Mesendoderm (in vitro differentiated cells): ENCODE results near the gene SOCS6.

Source experiments
- DNase-seq: peaks from one replicate; pipeline ENCODE4 v3.0.0; 2013
- H2AK5ac ChIP-seq: 2 replicates; pipeline ENCODE4 v1.6.1; 2013; ENCODE audit warnings: low read length, inconsistent platforms
- H2BK120ac ChIP-seq: 2 replicates; pipeline ENCODE4 v1.6.1; 2013; ENCODE audit warnings: low read depth, mild to moderate bottlenecking, low read length, moderate library complexity, mixed read lengths
- H2BK15ac ChIP-seq: replicated peaks from 2 replicates; pipeline ENCODE4 v1.6.1; 2013; ENCODE audit warnings: low read depth, mild to moderate bottlenecking, moderate library complexity
- H2BK5ac ChIP-seq: 2 replicates; pipeline ENCODE4 v1.6.1; 2013; ENCODE audit warnings: low read length, inconsistent platforms
- H3K18ac ChIP-seq: 2 replicates; pipeline ENCODE4 v1.6.1; 2013; ENCODE audit warnings: mild to moderate bottlenecking, low read length, mixed read lengths
- H3K23ac ChIP-seq: one replicate; pipeline ENCODE4 v1.6.1; 2013; ENCODE audit warnings: low read length
- H3K27ac ChIP-seq: 2 replicates; pipeline ENCODE4 v1.5.1; 2013; ENCODE audit warnings: low read depth, mild to moderate bottlenecking, inconsistent platforms, low read length, moderate library complexity
- H3K27me3 ChIP-seq: 2 replicates; pipeline ENCODE4 v1.6.1; 2013; ENCODE audit warnings: low read length, control low read depth, mild to moderate bottlenecking, inconsistent platforms; ENCODE audit not compliant: insufficient read depth, poor library complexity
- H3K36me3 ChIP-seq: 2 replicates; pipeline ENCODE4 v1.6.1; 2013; ENCODE audit warnings: low read length, inconsistent platforms; ENCODE audit not compliant: control insufficient read depth, insufficient read depth
- H3K4ac ChIP-seq: one replicate; pipeline ENCODE4 v1.6.1; 2013; ENCODE audit warnings: low read depth, mild to moderate bottlenecking, low read length, moderate library complexity
- H3K4me1 ChIP-seq: 2 replicates; pipeline ENCODE4 v1.6.1; 2013; ENCODE audit warnings: low read depth, low read length, inconsistent platforms; ENCODE audit not compliant: control insufficient read depth
- H3K4me2 ChIP-seq: 2 replicates; pipeline ENCODE4 v1.6.1; 2013; ENCODE audit warnings: low read length
- H3K4me3 ChIP-seq: 2 replicates; pipeline ENCODE4 v1.5.1; 2013; ENCODE audit warnings: mild to moderate bottlenecking, low read length
- H3K56ac ChIP-seq: one replicate; pipeline ENCODE4 v1.6.1; 2013; ENCODE audit warnings: low read length
- H3K79me1 ChIP-seq: 2 replicates; pipeline ENCODE4 v1.6.1; 2013; ENCODE audit warnings: low read length, inconsistent platforms
- H3K79me2 ChIP-seq: 2 replicates; pipeline ENCODE4 v1.6.1; 2013; ENCODE audit warnings: mild to moderate bottlenecking, low read length; ENCODE audit not compliant: control insufficient read depth, insufficient read depth
- H3K9ac ChIP-seq: 2 replicates; pipeline ENCODE4 v1.6.1; 2013; ENCODE audit warnings: low read length, inconsistent platforms
- H4K5ac ChIP-seq: one replicate; pipeline ENCODE4 v1.6.1; 2013; ENCODE audit warnings: low read length
- H4K8ac ChIP-seq: one replicate; pipeline ENCODE4 v1.6.1; 2013; ENCODE audit warnings: low read depth, mild to moderate bottlenecking, control low read depth, low read length, moderate library complexity
- WGBS: extraction: QIAGEN DNeasy Blood & Tissue Kit; methylation state at CpG from one replicate; pipeline ENCODE4 v1.1.7; 2013; ENCODE audit warnings: low lambda C conversion rate, missing lambda C conversion rate; ENCODE audit not compliant: insufficient coverage; ENCODE audit errors: extremely low coverage; 5-methylcytosine and 5-hydroxymethylcytosine counted together

Gene SOCS6

GRCh38 chr18:70250781-70251180 is 38.1 kb upstream of the SOCS6 start:
- Histone ChIP-seq H3K4me1 (no peaks in the 10 kb centered on the region), H3K79me2 (no peaks in the 10 kb centered on the region), H2BK120ac (no peak overlapping the region), H3K23ac (no peak overlapping the region), H3K18ac (no peak overlapping the region), H2BK5ac (no peak overlapping the region), H3K4me2 (no peak overlapping the region), H3K27me3 (no peaks in the 10 kb centered on the region), H3K4me3 (no peak overlapping the region), H2AK5ac (no peak overlapping the region), H4K8ac (no peak overlapping the region), H4K5ac (no peak overlapping the region), H3K4ac (no peak overlapping the region), H3K9ac (no peak overlapping the region), H3K79me1 (no peaks in the 10 kb centered on the region), H3K36me3 (no peaks in the 10 kb centered on the region), H2BK15ac (no peak overlapping the region), H3K56ac (no peak overlapping the region), H3K27ac (no peak overlapping the region)
- DNase-seq: no peak
- WGBS: no CpG with 5 or more reads among the region's 12 CpGs

- no peak overlapping the region for H3K56ac ChIP-seq
- no peak overlapping the region for H2BK120ac ChIP-seq
- no peaks in the 10 kb centered on the region for H3K4me1 ChIP-seq
- no peak overlapping the region for H3K23ac ChIP-seq
- H3K4me3 ChIP-seq: no peak overlapping the region
- no peaks in the 10 kb centered on the region for H3K36me3 ChIP-seq
- no peak overlapping the region for H3K9ac ChIP-seq
- H3K79me2 ChIP-seq: no peaks in the 10 kb centered on the region
- no peak overlapping the region for H3K4me2 ChIP-seq
- no peak overlapping the region for H2BK5ac ChIP-seq
- H3K27ac ChIP-seq: no peak overlapping the region
- H3K18ac ChIP-seq: no peak overlapping the region
- H2BK15ac ChIP-seq: no peak overlapping the region
- DNase-seq: no peak
- H3K4ac ChIP-seq: no peak overlapping the region
- no CpG with 5 or more reads among the region's 5 CpGs for WGBS
- no peaks in the 10 kb centered on the region for H3K79me1 ChIP-seq
- no peak overlapping the region for H4K5ac ChIP-seq
- H3K27me3 ChIP-seq: no peaks in the 10 kb centered on the region
- no peak overlapping the region for H4K8ac ChIP-seq
- H2AK5ac ChIP-seq: no peak overlapping the region
Measured at GRCh38 chr18:70256184-70256583, 32.7 kb upstream of the SOCS6 start.

GRCh38 chr18:70256994-70257393 is 31.9 kb upstream of the SOCS6 start:
- no peak overlapping the region for H3K18ac ChIP-seq
- no peak overlapping the region for H4K8ac ChIP-seq
- no peak overlapping the region for H3K23ac ChIP-seq
- WGBS: no CpG with 5 or more reads among the region's 4 CpGs
- H3K4ac ChIP-seq: no peak overlapping the region
- H3K27ac ChIP-seq: no peak overlapping the region
- no peak overlapping the region for H3K9ac ChIP-seq
- no peak overlapping the region for H2BK15ac ChIP-seq
- no peak overlapping the region for H2BK120ac ChIP-seq
- H3K79me1 ChIP-seq: no peaks in the 10 kb centered on the region
- no peak overlapping the region for H2AK5ac ChIP-seq
- no peaks in the 10 kb centered on the region for H3K4me1 ChIP-seq
- no peaks in the 10 kb centered on the region for H3K36me3 ChIP-seq
- no peak overlapping the region for H3K4me3 ChIP-seq
- no peak overlapping the region for H2BK5ac ChIP-seq
- H3K79me2 ChIP-seq: no peaks in the 10 kb centered on the region
- H3K56ac ChIP-seq: no peak overlapping the region
- no peaks in the 10 kb centered on the region for H3K27me3 ChIP-seq
- no peak overlapping the region for H4K5ac ChIP-seq
- no peak overlapping the region for H3K4me2 ChIP-seq
- DNase-seq: no peak

GRCh38 chr18:70258243-70258642 is 30.6 kb upstream of the SOCS6 start:
- no peaks in the 10 kb centered on the region for H3K79me2 ChIP-seq
- H3K27me3 ChIP-seq: no peaks in the 10 kb centered on the region
- no peak overlapping the region for H3K27ac ChIP-seq
- no peak overlapping the region for H4K5ac ChIP-seq
- DNase-seq: no peak
- H3K23ac ChIP-seq: no peak overlapping the region
- H3K79me1 ChIP-seq: no peaks in the 10 kb centered on the region
- H4K8ac ChIP-seq: no peak overlapping the region
- no peak overlapping the region for H2BK15ac ChIP-seq
- H3K36me3 ChIP-seq: no peaks in the 10 kb centered on the region
- no peak overlapping the region for H3K56ac ChIP-seq
- no peak overlapping the region for H3K4ac ChIP-seq
- H2BK120ac ChIP-seq: no peak overlapping the region
- H3K4me2 ChIP-seq: no peak overlapping the region
- H2BK5ac ChIP-seq: no peak overlapping the region
- H3K9ac ChIP-seq: no peak overlapping the region
- H2AK5ac ChIP-seq: no peak overlapping the region
- no peaks in the 10 kb centered on the region for H3K4me1 ChIP-seq
- no peak overlapping the region for H3K18ac ChIP-seq
- no peak overlapping the region for H3K4me3 ChIP-seq

- no peak overlapping the region for H2BK15ac ChIP-seq
- no CpG with 5 or more reads among the region's 6 CpGs for WGBS
- H3K56ac ChIP-seq: no peak overlapping the region
Measured at GRCh38 chr18:70260683-70261082, 28.2 kb upstream of the SOCS6 start.

GRCh38 chr18:70261141-70261788 is 27.6 kb upstream of the SOCS6 start:
- Histone ChIP-seq H4K5ac (no peak overlapping the region), H3K4ac (no peak overlapping the region), H3K4me1 (no peaks in the 10 kb centered on the region), H2BK5ac (no peak overlapping the region), H3K9ac (no peak overlapping the region), H2BK120ac (no peak overlapping the region), H3K23ac (no peak overlapping the region), H3K18ac (no peak overlapping the region), H3K27ac (no peak overlapping the region), H4K8ac (no peak overlapping the region), H2BK15ac (no peak overlapping the region), H3K36me3 (no peaks in the 10 kb centered on the region), H3K79me1 (no peaks in the 10 kb centered on the region), H3K4me2 (no peak overlapping the region), H3K56ac (no peak overlapping the region), H3K79me2 (no peaks in the 10 kb centered on the region), H3K27me3 (no peaks in the 10 kb centered on the region), H3K4me3 (no peak overlapping the region), H2AK5ac (no peak overlapping the region)
- DNase-seq: no peak
- no CpG with 5 or more reads among the region's 9 CpGs for WGBS

More at GRCh38 chr18:70260683-70261082, 28.2 kb upstream of the SOCS6 start:
- Histone ChIP-seq H3K79me2 (no peaks in the 10 kb centered on the region), H3K4me2 (no peak overlapping the region), H3K18ac (no peak overlapping the region), H3K27me3 (no peaks in the 10 kb centered on the region), H2AK5ac (no peak overlapping the region), H3K79me1 (no peaks in the 10 kb centered on the region), H3K4me3 (no peak overlapping the region), H2BK120ac (no peak overlapping the region), H3K27ac (no peak overlapping the region), H2BK5ac (no peak overlapping the region), H4K8ac (no peak overlapping the region), H3K9ac (no peak overlapping the region), H3K23ac (no peak overlapping the region), H3K4ac (no peak overlapping the region), H3K36me3 (no peaks in the 10 kb centered on the region), H4K5ac (no peak overlapping the region), H3K4me1 (no peaks in the 10 kb centered on the region)
- DNase-seq: no peak
